OCI-LY1 (cell line): Measurements from ENCODE around the gene HSPBAP1.

Experiments used
- CTCF ChIP-seq: fragments of 200-600 bp; sonication (generic), shearing (Covaris generic); IDR thresholded peaks from 2 replicates; pipeline ENCODE4 v1.5.1; 2017; ENCODE audit warnings: mild to moderate bottlenecking, antibody characterized with exemption, low read length, moderate library complexity, mixed read lengths
- EZH2 ChIP-seq: fragments of 200-600 bp; sonication (generic), shearing (Covaris generic); IDR thresholded peaks from 2 replicates; pipeline ENCODE4 v1.8.0; 2017; ENCODE audit warnings: borderline replicate concordance, mixed run types, mild to moderate bottlenecking, antibody characterized with exemption, low read length, moderate library complexity, mixed read lengths

- TF ChIP-seq CTCF (no peak), EZH2 (no peak)
Observed at GRCh38 chr3:122690096-122690495, 103.5 kb downstream of the HSPBAP1 start.
